ENCODE results near the gene TOP2B. TPM values are rescaled to one million over a fixed set of nuclear protein-coding genes. Genes with fewer than 3 reads are reported as not detected.

The TOP2B gene
- total RNA-seq, 1 donor from 2014 or later, result 200 TPM

DNA sequence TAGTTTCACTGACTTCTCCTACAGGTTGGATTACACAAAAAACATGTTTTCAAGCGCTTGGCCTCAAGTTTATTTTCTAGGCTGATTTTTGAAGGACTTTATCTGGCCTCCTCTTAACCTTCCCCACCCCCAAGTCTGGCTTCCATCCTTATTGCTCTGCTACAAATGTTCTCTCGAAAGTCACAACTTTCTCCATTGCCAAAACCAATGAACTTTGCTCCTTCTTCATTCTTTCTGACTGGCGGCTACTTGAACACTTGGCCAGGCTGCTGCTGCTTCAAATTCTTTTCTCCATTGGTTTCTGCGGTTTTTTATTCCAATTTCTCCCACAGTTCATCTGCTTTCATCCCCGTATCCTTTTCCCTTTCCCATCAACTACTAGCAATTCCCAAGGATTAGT is 106.6 kb downstream of the TOP2B start:
- Mint-ChIP-seq H3K27me3 (no peaks in the 10 kb centered on the region), H3K4me1 (ENCODE audit: low read depth) (peaks cover 9% of the 10 kb centered on the region), H3K4me3 (ENCODE audit: low read depth) (no peak overlapping the region), H3K36me3 (ENCODE audit: insufficient read depth) (peaks cover 8% of the 10 kb centered on the region), H3K9me3 (ENCODE audit: low read depth) (no peaks in the 10 kb centered on the region), H3K27ac (no peak overlapping the region)
- TF ChIP-seq, protein P1, sequence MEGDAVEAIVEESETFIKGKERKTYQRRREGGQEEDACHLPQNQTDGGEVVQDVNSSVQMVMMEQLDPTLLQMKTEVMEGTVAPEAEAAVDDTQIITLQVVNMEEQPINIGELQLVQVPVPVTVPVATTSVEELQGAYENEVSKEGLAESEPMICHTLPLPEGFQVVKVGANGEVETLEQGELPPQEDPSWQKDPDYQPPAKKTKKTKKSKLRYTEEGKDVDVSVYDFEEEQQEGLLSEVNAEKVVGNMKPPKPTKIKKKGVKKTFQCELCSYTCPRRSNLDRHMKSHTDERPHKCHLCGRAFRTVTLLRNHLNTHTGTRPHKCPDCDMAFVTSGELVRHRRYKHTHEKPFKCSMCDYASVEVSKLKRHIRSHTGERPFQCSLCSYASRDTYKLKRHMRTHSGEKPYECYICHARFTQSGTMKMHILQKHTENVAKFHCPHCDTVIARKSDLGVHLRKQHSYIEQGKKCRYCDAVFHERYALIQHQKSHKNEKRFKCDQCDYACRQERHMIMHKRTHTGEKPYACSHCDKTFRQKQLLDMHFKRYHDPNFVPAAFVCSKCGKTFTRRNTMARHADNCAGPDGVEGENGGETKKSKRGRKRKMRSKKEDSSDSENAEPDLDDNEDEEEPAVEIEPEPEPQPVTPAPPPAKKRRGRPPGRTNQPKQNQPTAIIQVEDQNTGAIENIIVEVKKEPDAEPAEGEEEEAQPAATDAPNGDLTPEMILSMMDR (IDR thresholded peaks at IDR 0.05; ENCODE audit: unreplicated experiment), result no peak
- DNase-seq (ENCODE audit: low spot score, unreplicated experiment), result no peak

DNA sequence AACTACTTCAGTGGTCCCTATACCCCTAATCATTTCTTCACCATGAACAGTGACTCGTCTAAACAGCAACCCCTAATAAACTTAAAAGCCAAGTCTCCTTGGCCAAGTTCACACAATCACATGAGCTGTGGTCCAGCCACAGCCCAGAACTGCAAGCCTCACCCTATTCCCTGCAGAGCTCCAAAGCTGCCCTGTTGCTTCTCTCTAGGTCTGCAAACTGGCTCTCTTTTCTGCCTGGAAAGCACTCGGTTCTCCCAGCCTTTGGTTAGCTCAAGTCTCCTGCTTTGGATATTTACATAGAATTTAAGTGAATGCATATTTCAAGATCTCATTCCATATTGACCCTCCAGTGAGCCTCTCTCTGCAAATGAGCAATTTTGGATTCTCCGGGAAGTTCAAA is 107.0 kb downstream of the TOP2B start:
- Mint-ChIP-seq H3K4me1 (ENCODE audit: low read depth) (peaks cover 12% of the 10 kb centered on the region), H3K27me3 (no peaks in the 10 kb centered on the region), H3K4me3 (ENCODE audit: low read depth) (no peak overlapping the region), H3K27ac (no peak overlapping the region), H3K9me3 (ENCODE audit: low read depth) (peaks cover 1% of the 10 kb centered on the region), H3K36me3 (ENCODE audit: insufficient read depth) (peaks cover 9% of the 10 kb centered on the region)
- TF ChIP-seq, protein P1 (IDR thresholded peaks at IDR 0.05; ENCODE audit: unreplicated experiment), result no peak
- no peak for DNase-seq (ENCODE audit: low spot score, unreplicated experiment)

DNA sequence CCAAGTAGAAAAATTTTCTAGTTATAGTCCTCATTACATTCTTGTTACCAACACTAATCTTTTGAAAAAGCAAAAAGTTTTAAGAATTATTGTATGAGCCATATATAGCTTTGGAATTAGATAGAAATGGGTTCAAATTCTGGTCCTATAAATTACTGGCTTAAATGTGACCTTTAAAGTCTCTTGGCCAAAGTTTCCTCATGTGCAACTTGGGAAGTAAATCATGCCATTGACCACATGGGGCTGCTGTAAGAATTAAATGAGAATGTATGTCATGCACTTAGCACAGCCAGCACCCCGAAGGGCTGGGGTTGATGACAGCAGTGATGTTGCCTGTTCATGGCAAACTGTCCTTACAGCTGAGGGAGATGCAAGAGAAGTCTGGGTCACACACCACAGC is 108.3 kb downstream of the TOP2B start:
- Mint-ChIP-seq H3K9me3 (ENCODE audit: low read depth) (peaks cover 5% of the 10 kb centered on the region), H3K27me3 (no peaks in the 10 kb centered on the region), H3K4me3 (ENCODE audit: low read depth) (no peak overlapping the region), H3K4me1 (ENCODE audit: low read depth) (peaks cover 14% of the 10 kb centered on the region), H3K27ac (no peak overlapping the region), H3K36me3 (ENCODE audit: insufficient read depth) (peaks cover 12% of the 10 kb centered on the region)
- TF ChIP-seq, protein P1 (IDR thresholded peaks at IDR 0.05; ENCODE audit: unreplicated experiment), result no peak
- DNase-seq (ENCODE audit: low spot score, unreplicated experiment), result no peak

DNA sequence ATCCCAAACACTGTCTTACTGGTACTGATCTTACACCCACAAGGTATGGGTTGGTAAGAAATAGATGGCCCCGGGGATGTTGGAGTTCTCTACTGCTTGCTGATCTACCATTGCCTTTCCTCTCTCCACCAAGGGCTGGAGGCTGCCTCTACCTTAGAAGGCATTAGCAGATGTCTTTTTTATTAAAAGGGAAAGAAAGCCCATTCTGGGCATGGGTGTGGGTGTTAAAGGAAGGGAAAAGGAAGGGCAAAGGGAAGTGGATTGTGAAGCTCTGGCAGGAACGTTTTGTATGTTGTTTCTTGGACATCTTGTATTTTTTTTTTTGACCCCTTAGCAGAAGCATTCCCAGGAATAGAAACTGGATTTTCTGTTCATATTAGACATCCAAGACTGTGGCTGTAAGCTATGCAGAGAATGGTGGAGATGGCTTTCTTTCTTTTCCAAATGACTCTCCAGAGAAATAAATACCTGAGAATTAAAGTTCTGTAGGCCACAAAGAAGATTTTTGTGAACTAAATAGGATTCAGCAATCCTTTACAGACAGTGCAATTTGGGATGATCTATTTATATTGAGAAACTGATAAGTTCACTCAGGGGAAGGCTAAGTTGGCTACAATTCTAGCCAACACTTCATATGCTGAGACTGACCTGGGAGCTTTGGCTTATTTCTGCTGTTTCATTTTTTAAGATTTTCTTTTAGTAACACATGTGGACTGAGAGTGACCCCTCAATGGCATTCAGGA is 108.8 kb downstream of the TOP2B start:
- peaks cover 14% of the 10 kb centered on the region for H3K36me3 Mint-ChIP-seq (ENCODE audit: insufficient read depth)

DNA sequence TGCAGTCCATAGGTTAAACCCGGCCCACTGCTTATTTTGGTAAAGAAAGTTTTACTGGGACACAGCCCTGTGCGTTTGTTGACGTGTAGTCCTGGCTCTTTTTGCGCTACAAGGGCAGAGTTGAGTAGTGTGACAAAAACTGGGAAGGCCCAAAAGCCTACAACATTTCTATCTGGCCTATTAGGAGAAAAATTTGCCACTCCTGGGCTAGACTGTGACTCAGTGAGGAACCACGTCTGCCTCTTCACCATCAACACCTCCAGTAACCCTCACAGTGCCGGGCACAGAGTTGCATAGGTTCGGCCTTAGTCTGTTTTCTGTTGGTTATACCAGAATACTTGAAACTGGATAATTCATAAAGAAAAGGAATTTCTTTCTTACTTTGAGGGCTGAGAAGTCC is 110.3 kb downstream of the TOP2B start:
- no peak overlapping the region for H3K4me3 Mint-ChIP-seq (ENCODE audit: low read depth)
- H3K36me3 Mint-ChIP-seq (ENCODE audit: insufficient read depth), result peaks cover 17% of the 10 kb centered on the region
- H3K4me1 Mint-ChIP-seq (ENCODE audit: low read depth), result peaks cover 14% of the 10 kb centered on the region
- peaks cover 13% of the 10 kb centered on the region for H3K9me3 Mint-ChIP-seq (ENCODE audit: low read depth)
- no peak for DNase-seq (ENCODE audit: low spot score, unreplicated experiment)
- TF ChIP-seq, protein P1 (IDR thresholded peaks at IDR 0.05; ENCODE audit: unreplicated experiment), result no peak
- H3K27ac Mint-ChIP-seq, result no peak overlapping the region
- no peaks in the 10 kb centered on the region for H3K27me3 Mint-ChIP-seq

More for the DNA sequence above, 108.8 kb downstream of the TOP2B start:
- TF ChIP-seq, protein P1 (IDR thresholded peaks at IDR 0.05; ENCODE audit: unreplicated experiment), result no peak
- H3K4me3 Mint-ChIP-seq (ENCODE audit: low read depth), result no peak overlapping the region
- peak overlapping the region; percentile 25 for H3K27ac Mint-ChIP-seq
- no peaks in the 10 kb centered on the region for H3K27me3 Mint-ChIP-seq
- no peak for DNase-seq (ENCODE audit: low spot score, unreplicated experiment)
- H3K4me1 Mint-ChIP-seq (ENCODE audit: low read depth), result peaks cover 14% of the 10 kb centered on the region
- H3K9me3 Mint-ChIP-seq (ENCODE audit: low read depth), result peaks cover 10% of the 10 kb centered on the region
